Neural progenitor cell (in vitro differentiated cells): ENCODE measurements around the gene PPP1CB.

Source experiments
- EZH2 ChIP-seq: fragments of 200-600 bp; sonication (generic); IDR thresholded peaks from 2 replicates; pipeline ENCODE4 v1.6.1; 2017; ENCODE audit warnings: antibody characterized with exemption, mild to moderate bottlenecking, moderate library complexity
- EZH2phosphoT487 ChIP-seq: fragments of 200-600 bp; sonication (generic); IDR thresholded peaks from 2 replicates; pipeline ENCODE4 v1.6.1; 2017; ENCODE audit warnings: antibody characterized with exemption
- TF ChIP-seq, protein P1 (sequence below): fragments of 200-600 bp; sonication (generic); IDR thresholded peaks from 2 replicates; pipeline ENCODE4 v1.5.1; 2017; ENCODE audit warnings: antibody characterized with exemption, mild to moderate bottlenecking

DNA sequence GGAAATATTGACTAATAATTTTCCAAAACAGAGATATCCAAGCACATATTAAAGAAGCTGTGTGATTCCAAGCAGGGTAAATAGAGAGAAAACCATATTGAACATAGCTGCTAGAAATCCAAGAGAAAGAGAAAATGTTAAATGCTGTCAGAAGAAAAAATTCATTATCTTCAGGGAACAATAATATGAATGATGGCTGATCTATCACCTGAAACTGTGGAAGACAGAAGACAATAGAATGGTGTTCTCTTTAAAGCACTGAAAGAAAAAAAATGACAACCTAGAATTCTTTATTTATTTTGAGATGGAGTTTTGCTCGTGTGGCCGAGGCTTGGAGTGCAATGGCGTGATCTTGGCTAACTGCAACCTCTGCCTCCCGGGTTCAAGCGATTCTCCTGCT is 17.3 kb downstream of the PPP1CB start:
- TF ChIP-seq EZH2 (no peak), EZH2phosphoT487 (no peak)
- TF ChIP-seq, protein P1, sequence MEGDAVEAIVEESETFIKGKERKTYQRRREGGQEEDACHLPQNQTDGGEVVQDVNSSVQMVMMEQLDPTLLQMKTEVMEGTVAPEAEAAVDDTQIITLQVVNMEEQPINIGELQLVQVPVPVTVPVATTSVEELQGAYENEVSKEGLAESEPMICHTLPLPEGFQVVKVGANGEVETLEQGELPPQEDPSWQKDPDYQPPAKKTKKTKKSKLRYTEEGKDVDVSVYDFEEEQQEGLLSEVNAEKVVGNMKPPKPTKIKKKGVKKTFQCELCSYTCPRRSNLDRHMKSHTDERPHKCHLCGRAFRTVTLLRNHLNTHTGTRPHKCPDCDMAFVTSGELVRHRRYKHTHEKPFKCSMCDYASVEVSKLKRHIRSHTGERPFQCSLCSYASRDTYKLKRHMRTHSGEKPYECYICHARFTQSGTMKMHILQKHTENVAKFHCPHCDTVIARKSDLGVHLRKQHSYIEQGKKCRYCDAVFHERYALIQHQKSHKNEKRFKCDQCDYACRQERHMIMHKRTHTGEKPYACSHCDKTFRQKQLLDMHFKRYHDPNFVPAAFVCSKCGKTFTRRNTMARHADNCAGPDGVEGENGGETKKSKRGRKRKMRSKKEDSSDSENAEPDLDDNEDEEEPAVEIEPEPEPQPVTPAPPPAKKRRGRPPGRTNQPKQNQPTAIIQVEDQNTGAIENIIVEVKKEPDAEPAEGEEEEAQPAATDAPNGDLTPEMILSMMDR: no peak
